Parathyroid adenoma (tissue), 2 donors: Measurements from ENCODE around the gene PRUNE1.

Experiments
- H2AFZ ChIP-seq: fragments of 300-600 bp; sonication (generic); one replicate; pipeline ENCODE4 v1.7.0; 2017; ENCODE audit warnings: antibody characterized with exemption, mild to moderate bottlenecking
- H3K27ac ChIP-seq: fragments of 300-600 bp; sonication (generic); one replicate; pipeline ENCODE4 v1.7.0; 2017
- H3K27me3 ChIP-seq: fragments of 300-600 bp; sonication (generic); one replicate; pipeline ENCODE4 v1.7.0; 2017; ENCODE audit warnings: low read length; ENCODE audit not compliant: control insufficient read depth, insufficient read depth
- H3K36me3 ChIP-seq: fragments of 300-600 bp; sonication (generic); one replicate; pipeline ENCODE4 v1.7.0; 2017; ENCODE audit warnings: low read length; ENCODE audit not compliant: control insufficient read depth, insufficient read depth
- H3K4me1 ChIP-seq: fragments of 300-600 bp; sonication (generic); one replicate; pipeline ENCODE4 v1.7.0; 2017; ENCODE audit warnings: control low read depth
- H3K4me2 ChIP-seq: fragments of 300-600 bp; sonication (generic); one replicate; pipeline ENCODE4 v1.7.0; 2017; ENCODE audit warnings: low read length
- H3K4me3 ChIP-seq: fragments of 300-600 bp; sonication (generic); one replicate; pipeline ENCODE4 v1.7.0; 2017; ENCODE audit warnings: low read depth, low read length
- H3K79me2 ChIP-seq: fragments of 300-600 bp; sonication (generic); one replicate; pipeline ENCODE4 v1.7.0; 2017; ENCODE audit warnings: control low read depth
- H3K9ac ChIP-seq: fragments of 300-600 bp; sonication (generic); one replicate; pipeline ENCODE4 v1.7.0; 2017; ENCODE audit warnings: mild to moderate bottlenecking
- H3K9me3 ChIP-seq: fragments of 300-600 bp; sonication (generic); one replicate; pipeline ENCODE4 v1.7.0; 2017; ENCODE audit warnings: low read length; ENCODE audit not compliant: control insufficient read depth
- TF ChIP-seq, protein P1 (sequence below): fragments of 300-600 bp; sonication (generic); IDR thresholded peaks from one replicate; pipeline ENCODE4 v1.7.0; 2017; ENCODE audit warnings: antibody characterized with exemption, mild to moderate bottlenecking
- donor health status: primary hyperparathyroidism.

Gene PRUNE1

DNA sequence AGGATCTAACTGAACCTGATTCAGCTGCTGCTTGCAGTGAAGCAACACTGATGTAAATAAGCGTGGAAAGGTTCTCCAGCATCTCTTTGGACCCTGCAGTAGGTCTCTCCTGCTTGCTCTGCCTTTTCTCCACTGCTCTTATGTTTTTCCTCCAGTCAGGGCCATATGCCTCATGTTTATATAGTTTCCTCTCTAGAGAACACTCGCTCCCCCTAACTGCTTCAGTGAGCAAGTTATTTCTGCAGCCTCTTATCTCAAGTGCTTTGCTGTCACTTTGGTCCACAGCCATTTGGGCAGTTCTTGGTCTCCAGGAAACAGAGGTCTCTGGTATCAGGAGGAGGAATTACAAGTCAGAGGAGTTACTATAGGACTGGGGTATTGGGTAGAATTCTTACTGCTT, 5.3 kb downstream of the PRUNE1 start:
- H3K4me3 ChIP-seq = peak overlapping the region; percentile 33
- peaks cover 4% of the 10 kb centered on the region for H3K4me1 ChIP-seq
- peaks cover 4% of the 10 kb centered on the region for H3K79me2 ChIP-seq
- no peak overlapping the region for H3K9ac ChIP-seq
- peak overlapping the region; percentile 58 for H3K4me2 ChIP-seq
- H3K36me3 ChIP-seq = no peaks in the 10 kb centered on the region
- H3K27ac ChIP-seq = peak overlapping the region; percentile 39
- H3K9me3 ChIP-seq = no peaks in the 10 kb centered on the region
- TF ChIP-seq, protein P1, sequence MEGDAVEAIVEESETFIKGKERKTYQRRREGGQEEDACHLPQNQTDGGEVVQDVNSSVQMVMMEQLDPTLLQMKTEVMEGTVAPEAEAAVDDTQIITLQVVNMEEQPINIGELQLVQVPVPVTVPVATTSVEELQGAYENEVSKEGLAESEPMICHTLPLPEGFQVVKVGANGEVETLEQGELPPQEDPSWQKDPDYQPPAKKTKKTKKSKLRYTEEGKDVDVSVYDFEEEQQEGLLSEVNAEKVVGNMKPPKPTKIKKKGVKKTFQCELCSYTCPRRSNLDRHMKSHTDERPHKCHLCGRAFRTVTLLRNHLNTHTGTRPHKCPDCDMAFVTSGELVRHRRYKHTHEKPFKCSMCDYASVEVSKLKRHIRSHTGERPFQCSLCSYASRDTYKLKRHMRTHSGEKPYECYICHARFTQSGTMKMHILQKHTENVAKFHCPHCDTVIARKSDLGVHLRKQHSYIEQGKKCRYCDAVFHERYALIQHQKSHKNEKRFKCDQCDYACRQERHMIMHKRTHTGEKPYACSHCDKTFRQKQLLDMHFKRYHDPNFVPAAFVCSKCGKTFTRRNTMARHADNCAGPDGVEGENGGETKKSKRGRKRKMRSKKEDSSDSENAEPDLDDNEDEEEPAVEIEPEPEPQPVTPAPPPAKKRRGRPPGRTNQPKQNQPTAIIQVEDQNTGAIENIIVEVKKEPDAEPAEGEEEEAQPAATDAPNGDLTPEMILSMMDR = no peak
- no peaks in the 10 kb centered on the region for H3K27me3 ChIP-seq
- no peak overlapping the region for H2AFZ ChIP-seq

DNA sequence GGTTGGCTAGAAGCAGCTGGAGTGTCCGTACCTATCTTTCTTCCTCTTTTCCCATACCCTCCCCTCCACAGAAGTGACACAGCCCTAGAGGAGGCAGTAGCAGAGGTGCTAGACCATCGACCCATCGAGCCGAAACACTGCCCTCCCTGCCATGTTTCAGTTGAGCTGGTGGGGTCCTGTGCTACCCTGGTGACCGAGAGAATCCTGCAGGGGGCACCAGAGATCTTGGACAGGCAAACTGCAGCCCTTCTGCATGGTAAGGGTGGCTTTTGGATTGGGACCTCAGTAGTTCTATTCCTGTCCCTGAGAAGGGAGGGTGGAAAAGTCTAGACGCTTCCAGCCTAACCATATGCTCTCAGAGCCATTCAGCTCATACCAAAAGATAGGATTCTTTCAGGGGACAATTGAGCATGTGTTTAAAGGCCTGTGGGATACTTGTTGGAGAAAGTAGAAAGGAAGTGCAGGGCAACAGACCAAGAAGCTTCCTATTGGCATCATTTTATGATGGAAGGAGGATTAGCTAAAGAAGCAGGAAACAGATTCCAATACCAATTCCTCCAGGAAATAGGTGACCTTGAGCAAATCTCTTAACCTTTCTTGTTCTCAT, 16.4 kb downstream of the PRUNE1 start:
- no peak overlapping the region for H3K4me2 ChIP-seq
- no peak overlapping the region for H3K27ac ChIP-seq
- no peaks in the 10 kb centered on the region for H3K4me1 ChIP-seq
- H3K27me3 ChIP-seq = no peaks in the 10 kb centered on the region
- H3K9me3 ChIP-seq = no peaks in the 10 kb centered on the region
- TF ChIP-seq, protein P1 = peak; percentile 57
- H2AFZ ChIP-seq = no peak overlapping the region
- H3K4me3 ChIP-seq = no peak overlapping the region
- peaks cover 2% of the 10 kb centered on the region for H3K79me2 ChIP-seq
- H3K36me3 ChIP-seq = no peaks in the 10 kb centered on the region
- no peak overlapping the region for H3K9ac ChIP-seq

GRCh38 chr1:151026460-151026859, 18.2 kb downstream of the PRUNE1 start:
- peaks cover 2% of the 10 kb centered on the region for H3K79me2 ChIP-seq
- TF ChIP-seq, protein P1 = no peak
- H3K27ac ChIP-seq = no peak overlapping the region
- H3K4me1 ChIP-seq = no peaks in the 10 kb centered on the region
- H3K4me2 ChIP-seq = no peak overlapping the region
- H2AFZ ChIP-seq = no peak overlapping the region
- no peaks in the 10 kb centered on the region for H3K36me3 ChIP-seq
- no peaks in the 10 kb centered on the region for H3K9me3 ChIP-seq
- H3K4me3 ChIP-seq = no peak overlapping the region
- H3K9ac ChIP-seq = no peak overlapping the region
- H3K27me3 ChIP-seq = no peaks in the 10 kb centered on the region

- H3K4me2 ChIP-seq = no peak overlapping the region
- H3K27me3 ChIP-seq = no peaks in the 10 kb centered on the region
- no peaks in the 10 kb centered on the region for H3K36me3 ChIP-seq
- no peak overlapping the region for H3K4me3 ChIP-seq
- H2AFZ ChIP-seq = no peak overlapping the region
- H3K27ac ChIP-seq = no peak overlapping the region
- no peaks in the 10 kb centered on the region for H3K4me1 ChIP-seq
- H3K9ac ChIP-seq = no peak overlapping the region
- no peaks in the 10 kb centered on the region for H3K79me2 ChIP-seq
- no peaks in the 10 kb centered on the region for H3K9me3 ChIP-seq
- TF ChIP-seq, protein P1 = no peak
Observed at GRCh38 chr1:151032164-151032563, 23.9 kb downstream of the PRUNE1 start.

- no peaks in the 10 kb centered on the region for H3K36me3 ChIP-seq
- no peaks in the 10 kb centered on the region for H3K27me3 ChIP-seq
- H3K4me1 ChIP-seq = no peaks in the 10 kb centered on the region
- no peak overlapping the region for H3K27ac ChIP-seq
- no peak overlapping the region for H3K4me3 ChIP-seq
- no peaks in the 10 kb centered on the region for H3K79me2 ChIP-seq
- H3K4me2 ChIP-seq = no peak overlapping the region
- TF ChIP-seq, protein P1 = no peak
- H3K9ac ChIP-seq = no peak overlapping the region
- H3K9me3 ChIP-seq = no peaks in the 10 kb centered on the region
- H2AFZ ChIP-seq = no peak overlapping the region
Observed at GRCh38 chr1:151035167-151035566, 26.9 kb downstream of the PRUNE1 start.
